IMR-90 (cell line): ENCODE measurements around the gene TRAPPC12. TPM values are rescaled to one million over a fixed set of nuclear protein-coding genes. Genes with fewer than 3 reads are reported as not detected.

Source experiments
- ATAC-seq: fragments of 200-7000 bp; cut with Tn5 transposase; 2 replicates; pipeline ENCODE4 v1.9.1; 2020; ENCODE audit warnings: low read depth, mild to moderate bottlenecking, moderate library complexity
- BruUV-seq: library from RNA; stranded (reverse); fragments of 400-500 nt; replicated peaks from 2 replicates; lab custom pipeline; 2021; lab: Mats Ljungman, UMichigan
- CTCF ChIA-PET: fragments of 300-600 bp; formaldehyde crosslinking; extraction: SDS; loops from one replicate; lab custom pipeline; 2021; ENCODE audit warnings: antibody characterized with exemption; lab: Yijun Ruan, JAX
- POLR2A ChIA-PET: fragments of 300-600 bp; sonication (Branson Sonifier 250); formaldehyde crosslinking; loops from one replicate; lab custom pipeline; 2022; ENCODE audit warnings: antibody characterized with exemption; ENCODE audit not compliant: unreplicated experiment; lab: Charles Lee
- DNase-seq: peaks from one replicate; pipeline ENCODE4 v3.0.0; 2013
- H2AFZ ChIP-seq: replicated peaks from 2 replicates; pipeline ENCODE3; 2013; ENCODE audit warnings: low read length, mild to moderate bottlenecking; ENCODE audit not compliant: poor library complexity
- H2AK5ac ChIP-seq: 2 replicates; pipeline ENCODE4 v1.6.1; 2013; ENCODE audit warnings: low read depth, low read length, inconsistent platforms
- H2AK9ac ChIP-seq: replicated peaks from 2 replicates; pipeline ENCODE3; 2013; ENCODE audit warnings: mild to moderate bottlenecking, low read depth, low read length, moderate library complexity; ENCODE audit not compliant: poor library complexity
- H2BK120ac ChIP-seq: 2 replicates; pipeline ENCODE4 v1.6.1; 2013; ENCODE audit warnings: low read depth, low read length, inconsistent platforms
- H2BK15ac ChIP-seq: 3 replicates; pipeline ENCODE4 v1.6.1; 2013; ENCODE audit warnings: low read depth, low read length, inconsistent platforms
- H2BK20ac ChIP-seq: 2 replicates; pipeline ENCODE4 v1.6.1; 2013; ENCODE audit warnings: low read depth, mild to moderate bottlenecking, inconsistent platforms, low read length, moderate library complexity
- H2BK5ac ChIP-seq: 2 replicates; pipeline ENCODE4 v1.6.1; 2013; ENCODE audit warnings: mild to moderate bottlenecking, low read depth, low read length, inconsistent platforms; ENCODE audit not compliant: poor library complexity, severe bottlenecking
- H3K14ac ChIP-seq: replicated peaks from 2 replicates; pipeline ENCODE4 v1.6.1; 2013; ENCODE audit warnings: low read depth, low read length, inconsistent platforms
- H3K18ac ChIP-seq: 2 replicates; pipeline ENCODE4 v1.6.1; 2013; ENCODE audit warnings: low read depth, low read length, control low read depth
- H3K23ac ChIP-seq: 2 replicates; pipeline ENCODE4 v1.6.1; 2013; ENCODE audit warnings: low read depth, low read length, inconsistent platforms
- H3K27ac ChIP-seq: 2 replicates; pipeline ENCODE4 v1.5.1; 2013; ENCODE audit warnings: mild to moderate bottlenecking, control low read depth, low read length; ENCODE audit not compliant: insufficient read depth
- H3K27me3 ChIP-seq: 2 replicates; pipeline ENCODE4 v1.6.1; 2013; ENCODE audit warnings: low read length; ENCODE audit not compliant: control insufficient read depth, insufficient read depth
- H3K36me3 ChIP-seq: 2 replicates; pipeline ENCODE4 v1.6.1; 2013; ENCODE audit warnings: low read length, mixed read lengths; ENCODE audit not compliant: control insufficient read depth, insufficient read depth
- H3K4ac ChIP-seq: 2 replicates; pipeline ENCODE4 v1.6.1; 2013; ENCODE audit warnings: low read depth, low read length, inconsistent platforms
- H3K4me1 ChIP-seq: 2 replicates; pipeline ENCODE4 v1.6.1; 2013; ENCODE audit warnings: low read length, mixed read lengths; ENCODE audit not compliant: control insufficient read depth, insufficient read depth
- H3K4me2 ChIP-seq: 2 replicates; pipeline ENCODE4 v1.6.1; 2013; ENCODE audit warnings: low read depth, mild to moderate bottlenecking, control low read depth, low read length, moderate library complexity
- H3K4me3 ChIP-seq: 2 replicates; pipeline ENCODE4 v1.5.1; 2013; ENCODE audit warnings: low read depth, mild to moderate bottlenecking, control low read depth, low read length, moderate library complexity; ENCODE audit not compliant: insufficient read depth
- H3K56ac ChIP-seq: 2 replicates; pipeline ENCODE4 v1.6.1; 2013; ENCODE audit warnings: low read length, inconsistent platforms; ENCODE audit not compliant: insufficient read depth; ENCODE audit errors: extremely low read depth
- H3K79me1 ChIP-seq, 2 experiments: 2 replicates each; pipeline ENCODE4 v1.6.1; 2013; ENCODE audit warnings: low read length in 2 of 2, inconsistent platforms in 1 of 2, low read depth in 1 of 2
- H3K9ac ChIP-seq: 2 replicates; pipeline ENCODE4 v1.6.1; 2013; ENCODE audit warnings: low read depth, low read length, control low read depth
- H3K9me1 ChIP-seq: 2 replicates; pipeline ENCODE4 v1.6.1; 2013; ENCODE audit warnings: low read length, inconsistent platforms; ENCODE audit not compliant: insufficient read depth
- H3K9me3 ChIP-seq: 2 replicates; pipeline ENCODE4 v1.6.1; 2013; ENCODE audit warnings: low read length; ENCODE audit not compliant: control insufficient read depth, insufficient read depth
- H4K20me1 ChIP-seq: 2 replicates; pipeline ENCODE4 v1.6.1; 2013; ENCODE audit warnings: low read length, inconsistent platforms; ENCODE audit not compliant: insufficient read depth
- H4K5ac ChIP-seq: 2 replicates; pipeline ENCODE4 v1.6.1; 2013; ENCODE audit warnings: mild to moderate bottlenecking, low read depth, low read length, control low read depth
- H4K8ac ChIP-seq, 2 experiments: 2 replicates each; pipeline ENCODE4 v1.6.1; 2013; ENCODE audit warnings: low read depth in 2 of 2, low read length in 2 of 2, control low read depth in 1 of 2, inconsistent platforms in 1 of 2
- H4K91ac ChIP-seq: 2 replicates; pipeline ENCODE4 v1.6.1; 2013; ENCODE audit warnings: low read depth, low read length, inconsistent platforms; ENCODE audit not compliant: insufficient read depth
- BHLHE40 ChIP-seq: fragments of 150-350 bp; IDR thresholded peaks from 2 replicates; pipeline ENCODE4 v1.6.1; 2016; ENCODE audit warnings: mild to moderate bottlenecking, low read depth, low read length
- CEBPB ChIP-seq: IDR thresholded peaks from 2 replicates; pipeline ENCODE4 v1.6.1; 2012; ENCODE audit warnings: low read depth, low read length, improper control_type of control experiment
- CHD1 ChIP-seq: IDR thresholded peaks from 2 replicates; pipeline ENCODE4 v1.6.1; 2012; ENCODE audit warnings: low read depth, low read length, improper control_type of control experiment
- CTCF ChIP-seq: conservative IDR thresholded peaks from 2 replicates; pipeline ENCODE4 v1.5.1; 2012; ENCODE audit warnings: mild to moderate bottlenecking, low read depth, low read length, improper control_type of control experiment
- ELK1 ChIP-seq: fragments of 150-350 bp; IDR thresholded peaks from 2 replicates; pipeline ENCODE4 v1.6.1; 2016; ENCODE audit warnings: low read depth, mild to moderate bottlenecking, low read length, moderate library complexity, borderline replicate concordance
- FOS ChIP-seq: fragments of 150-350 bp; IDR thresholded peaks from 2 replicates; pipeline ENCODE4 v1.6.1; 2016; ENCODE audit warnings: low read depth, low read length
- MAFK ChIP-seq: IDR thresholded peaks from 2 replicates; pipeline ENCODE4 v1.6.1; 2012; ENCODE audit warnings: low read depth, low read length, improper control_type of control experiment
- MAZ ChIP-seq: IDR thresholded peaks from 2 replicates; pipeline ENCODE4 v1.6.1; 2012; ENCODE audit warnings: low read depth, mild to moderate bottlenecking, low read length, improper control_type of control experiment, moderate library complexity, borderline replicate concordance
- MXI1 ChIP-seq: IDR thresholded peaks from 2 replicates; pipeline ENCODE4 v1.6.1; 2012; ENCODE audit warnings: low read depth, mild to moderate bottlenecking, low read length, moderate library complexity, borderline replicate concordance
- NFE2L2 ChIP-seq: fragments of 150-350 bp; IDR thresholded peaks from 2 replicates; pipeline ENCODE4 v1.6.1; 2016; ENCODE audit warnings: low read depth, mild to moderate bottlenecking, low read length
- POLR2A ChIP-seq: IDR thresholded peaks from 2 replicates; pipeline ENCODE4 v1.6.1; 2012; ENCODE audit warnings: mild to moderate bottlenecking, low read depth, low read length
- RAD21 ChIP-seq: IDR thresholded peaks from 2 replicates; pipeline ENCODE4 v1.6.1; 2012; ENCODE audit warnings: low read length, improper control_type of control experiment
- RCOR1 ChIP-seq: IDR thresholded peaks from 2 replicates; pipeline ENCODE4 v1.6.1; 2012; ENCODE audit warnings: mild to moderate bottlenecking, low read length, improper control_type of control experiment; ENCODE audit not compliant: insufficient replicate concordance
- RFX5 ChIP-seq: IDR thresholded peaks from 2 replicates; pipeline ENCODE4 v1.8.0; 2012; ENCODE audit warnings: low read depth, mild to moderate bottlenecking, low read length, moderate library complexity
- SMC3 ChIP-seq: fragments of 150-350 bp; IDR thresholded peaks from 2 replicates; pipeline ENCODE4 v1.6.1; 2016; ENCODE audit warnings: low read depth, mild to moderate bottlenecking, antibody characterized with exemption, low read length, moderate library complexity
- USF2 ChIP-seq: fragments of 150-350 bp; IDR thresholded peaks from 2 replicates; pipeline ENCODE4 v1.6.1; 2017; ENCODE audit warnings: mild to moderate bottlenecking, antibody characterized with exemption, low read length, low read depth
- WGBS, 2 experiments: methylation state at CpG; one replicate each; pipeline versions ENCODE4 v1.1.5 to v1.1.7; 2013; ENCODE audit warnings: missing lambda C conversion rate in 2 of 2; ENCODE audit not compliant: insufficient read length in 1 of 2; ENCODE audit errors: extremely low coverage in 2 of 2; 5-methylcytosine and 5-hydroxymethylcytosine counted together
- dilution Hi-C: fragments of 300-500 bp; cut with HindIII; formaldehyde crosslinking; loops from one replicate; pipeline ENCODE4 v1.14.3; 2018; ENCODE audit warnings: low sequenced_read_pairs; ENCODE audit not compliant: unreplicated experiment
- in situ Hi-C: fragments of 300-500 bp; cut with MboI; formaldehyde crosslinking; loops from 3 replicates; pipeline ENCODE4 v1.14.3; 2019; ENCODE audit warnings: low sequenced_read_pairs, inconsistent platforms, mixed read lengths
- intact Hi-C: fragments of 100-400 bp; cut with micrococcal nuclease; formaldehyde crosslinking; loops from 2 replicates; pipeline ENCODE4 v1.10.0; 2022
- polyA plus RNA-seq, 3 experiments: library from polyadenylated mRNA; depleted of rRNA; stranded (reverse); fragments of >200 nt; gene quantifications; 2 replicates each; pipeline ENCODE4 v1.2.3, GENCODE V29; 2012; ENCODE audit warnings: low replicate concordance in 1 of 3
- total RNA-seq: library from RNA; depleted of rRNA; stranded (reverse); fragments of >200 nt; gene quantifications from 2 replicates; pipeline ENCODE4 v1.2.3, GENCODE V29; 2012

Gene TRAPPC12
- total and polyA plus RNA-seq, 2 of the 4 experiments (the other 2 are of a cell fraction): 25.8 to 69.9 TPM

GRCh38 chr2:3408781-3409180, 29.3 kb downstream of the TRAPPC12 start:
- peaks cover 29% of the 10 kb centered on the region for H3K36me3 ChIP-seq
- no peak overlapping the region for H2AK9ac ChIP-seq
- H3K4ac ChIP-seq: no peak overlapping the region
- no peak overlapping the region for H2BK20ac ChIP-seq
- no peak overlapping the region for H2BK15ac ChIP-seq
- POLR2A ChIA-PET: no interaction called here
- H2AK5ac ChIP-seq: no peak overlapping the region
- no peak overlapping the region for H3K4me3 ChIP-seq
- no peak overlapping the region for H4K8ac ChIP-seq
- H3K4me2 ChIP-seq: no peak overlapping the region
- ATAC-seq (no peak), DNase-seq (no peak)
- H3K56ac ChIP-seq: no peak overlapping the region
- H3K9me3 ChIP-seq: no peaks in the 10 kb centered on the region
- H2BK120ac ChIP-seq: no peak overlapping the region
- no peak overlapping the region for H2BK5ac ChIP-seq
- H4K5ac ChIP-seq: no peak overlapping the region
- H4K91ac ChIP-seq: no peak overlapping the region
- BruUV-seq: no TSS peak
- no peaks in the 10 kb centered on the region; the same call in 1 of the 2 replicates for H4K20me1 ChIP-seq
- TF ChIP-seq RCOR1 (no peak), MAFK (no peak), SMC3 (no peak), ELK1 (no peak), CHD1 (no peak), CEBPB (no peak), RFX5 (no peak), NFE2L2 (no peak), USF2 (no peak), CTCF (no peak), RAD21 (no peak), FOS (no peak), MXI1 (no peak), BHLHE40 (no peak), POLR2A (no peak), MAZ (no peak)
- peaks cover 9% of the 10 kb centered on the region for H3K9me1 ChIP-seq
- H2AFZ ChIP-seq: no peak overlapping the region
- no peak overlapping the region for H3K18ac ChIP-seq
- H3K14ac ChIP-seq: no peak overlapping the region
- no peak overlapping the region for H3K27ac ChIP-seq
- peaks cover 22 to 37% of the 10 kb centered on the region in 2 experiments for H3K79me1 ChIP-seq
- CTCF ChIA-PET: no interaction called here
- in situ Hi-C loops: no loop called here
- no peak overlapping the region for H3K23ac ChIP-seq
- dilution Hi-C loops: no loop called here
- WGBS, 2 experiments: 96% methylated on average over 6 of the region's 13 CpGs; no CpG with 5 or more reads in 1 of the 2 experiments
- no peaks in the 10 kb centered on the region for H3K4me1 ChIP-seq
- H3K27me3 ChIP-seq: no peaks in the 10 kb centered on the region
- H3K9ac ChIP-seq: no peak overlapping the region
- intact Hi-C loops: no loop called here
